Stimulated activated CD8-positive, alpha-beta memory T cell treated with anti-CD3 and anti-CD28 coated beads, Interleukin-7, amount 100 ng/mL, for 24 hours (primary cell): ENCODE measurements around the gene PLK5.
"Not testable (repeated sequence)": the region's sequence is repeated elsewhere in the genome, so short reads cannot be mapped to it uniquely, and the experiment has no call there.

Source experiments
- DNase-seq: peaks from one replicate; pipeline ENCODE4 v3.0.0-alpha.2; 2020; ENCODE audit warnings: low read depth

The PLK5 gene, protein sequence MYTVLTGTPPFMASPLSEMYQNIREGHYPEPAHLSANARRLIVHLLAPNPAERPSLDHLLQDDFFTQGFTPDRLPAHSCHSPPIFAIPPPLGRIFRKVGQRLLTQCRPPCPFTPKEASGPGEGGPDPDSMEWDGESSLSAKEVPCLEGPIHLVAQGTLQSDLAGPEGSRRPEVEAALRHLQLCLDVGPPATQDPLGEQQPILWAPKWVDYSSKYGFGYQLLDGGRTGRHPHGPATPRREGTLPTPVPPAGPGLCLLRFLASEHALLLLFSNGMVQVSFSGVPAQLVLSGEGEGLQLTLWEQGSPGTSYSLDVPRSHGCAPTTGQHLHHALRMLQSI

GRCh38 chr19:1523412-1524286 lies at the start of gene PLK5:
Gene PLK5, plus strand, starts transcription at chr19:1524077. Its CDS starts 2,920 bp downstream, at chr19:1526997.
- no peak for DNase-seq

DNA sequence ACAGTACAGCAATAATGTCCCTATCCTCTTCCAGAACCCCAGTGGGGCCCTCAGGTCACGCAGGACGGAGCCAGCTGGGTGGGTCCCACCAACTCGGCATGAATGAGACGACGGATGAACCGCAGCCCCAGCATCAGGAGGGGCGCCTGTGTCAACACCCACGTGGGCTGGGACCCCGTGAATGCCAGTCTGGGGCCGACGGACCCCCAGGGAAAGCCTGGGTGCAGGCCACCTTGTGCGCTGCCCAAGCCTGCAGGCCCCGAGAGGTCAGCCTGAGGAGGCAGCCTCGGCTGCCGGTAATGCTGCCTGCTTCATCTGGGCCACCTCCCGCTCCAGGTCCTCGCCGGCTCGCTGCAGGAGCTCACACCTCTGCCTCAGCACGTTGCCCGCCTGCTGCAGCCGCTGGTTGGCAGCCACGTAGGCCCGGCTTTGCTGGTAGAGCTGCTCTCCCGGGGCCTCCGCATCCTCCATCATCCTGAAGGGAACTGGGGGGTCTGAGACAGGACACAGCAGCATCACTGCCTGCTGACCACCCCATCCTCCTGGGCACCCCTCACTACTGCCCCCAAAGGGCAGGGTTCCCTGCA lies 49.0 kb upstream of the PLK5 start:
- DNase-seq: no peak

GRCh38 chr19:1475751-1476437 lies 48.0 kb upstream of the PLK5 start:
- DNase-seq: no peak

- DNase-seq: not testable (repeated sequence)
These were observed 46.8 kb upstream of the PLK5 start for GRCh38 chr19:1477056-1477455.

- peak; percentile 86 for DNase-seq
These were observed 44.8 kb upstream of the PLK5 start, which contains the start of gene C19orf25 for GRCh38 chr19:1478934-1479707. Gene C19orf25, minus strand, starts transcription at chr19:1479215. Its CDS starts 312 bp downstream, at chr19:1478903.

- no peak for DNase-seq
These were observed 42.5 kb upstream of the PLK5 start for GRCh38 chr19:1481224-1481892.

GRCh38 chr19:1481893-1482360 lies 42.0 kb upstream of the PLK5 start:
- DNase-seq: no peak

- no peak for DNase-seq
These were observed 41.3 kb upstream of the PLK5 start for GRCh38 chr19:1482361-1483130.

GRCh38 chr19:1483131-1483978 lies 40.5 kb upstream of the PLK5 start:
- DNase-seq: no peak

DNA sequence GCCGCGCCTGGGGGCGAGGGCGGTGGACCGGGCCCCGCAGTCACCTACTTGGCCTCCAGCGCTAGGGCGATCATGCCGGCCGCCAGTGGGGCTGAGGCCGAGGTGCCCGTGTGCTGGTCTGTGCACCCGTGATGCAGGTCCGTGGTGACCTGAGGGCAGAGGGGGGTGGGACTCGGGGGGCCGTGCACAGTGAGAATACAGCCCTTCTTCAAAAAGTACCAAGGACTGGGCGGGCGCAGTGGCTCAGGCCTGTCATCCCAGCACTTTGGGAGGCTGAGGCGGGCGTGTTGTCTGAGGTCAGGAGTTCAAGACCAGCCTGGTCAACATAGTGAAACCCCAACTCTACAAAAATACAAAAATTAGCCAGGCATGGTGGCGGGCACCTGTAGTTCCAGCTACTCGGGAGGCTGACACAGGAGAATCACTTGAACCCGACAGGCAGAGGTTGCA lies 39.9 kb upstream of the PLK5 start:
- DNase-seq: no peak

DNA sequence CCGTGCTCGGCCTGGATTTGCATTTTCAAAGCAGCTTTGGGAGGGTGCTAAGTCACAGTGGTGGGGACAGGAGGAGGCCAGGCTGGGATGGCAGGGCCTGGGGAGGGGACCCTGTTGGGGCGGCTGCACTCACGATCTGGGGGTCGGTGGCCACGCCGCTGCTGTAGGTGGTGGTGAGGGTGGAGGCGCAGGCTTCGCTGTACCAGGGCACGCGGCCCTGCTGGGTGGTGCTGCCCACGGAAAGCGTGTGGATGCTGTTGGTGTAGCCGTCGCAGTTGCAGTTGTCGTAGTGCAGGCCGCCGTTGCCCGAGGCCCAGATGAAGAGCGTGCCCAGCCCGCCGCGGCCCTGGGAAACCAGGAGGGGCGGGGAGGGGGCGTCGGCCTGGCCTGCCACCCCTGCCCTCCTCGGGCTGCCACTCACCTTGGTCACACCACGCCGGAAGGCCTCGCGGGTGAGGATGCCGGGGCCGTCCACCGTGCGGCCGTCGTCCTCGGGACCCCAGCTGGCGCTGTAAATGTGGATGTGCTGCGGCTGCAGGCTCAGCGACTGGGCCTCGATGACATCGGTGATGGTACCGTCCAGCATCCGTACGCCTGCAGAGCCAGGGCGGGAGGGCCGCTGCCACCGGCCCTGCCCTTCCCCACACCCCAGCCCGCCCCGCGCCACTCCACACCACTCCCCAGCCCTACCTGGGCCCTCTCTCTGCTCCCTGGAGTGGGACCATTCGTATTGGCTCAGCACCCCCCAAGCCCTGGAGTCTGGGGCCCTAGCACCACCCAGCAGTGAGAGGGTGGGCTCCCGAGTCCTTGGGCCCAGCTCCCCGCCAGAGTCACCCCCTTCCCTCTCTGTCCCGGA lies 36.9 kb upstream of the PLK5 start:
- DNase-seq: no peak

DNA sequence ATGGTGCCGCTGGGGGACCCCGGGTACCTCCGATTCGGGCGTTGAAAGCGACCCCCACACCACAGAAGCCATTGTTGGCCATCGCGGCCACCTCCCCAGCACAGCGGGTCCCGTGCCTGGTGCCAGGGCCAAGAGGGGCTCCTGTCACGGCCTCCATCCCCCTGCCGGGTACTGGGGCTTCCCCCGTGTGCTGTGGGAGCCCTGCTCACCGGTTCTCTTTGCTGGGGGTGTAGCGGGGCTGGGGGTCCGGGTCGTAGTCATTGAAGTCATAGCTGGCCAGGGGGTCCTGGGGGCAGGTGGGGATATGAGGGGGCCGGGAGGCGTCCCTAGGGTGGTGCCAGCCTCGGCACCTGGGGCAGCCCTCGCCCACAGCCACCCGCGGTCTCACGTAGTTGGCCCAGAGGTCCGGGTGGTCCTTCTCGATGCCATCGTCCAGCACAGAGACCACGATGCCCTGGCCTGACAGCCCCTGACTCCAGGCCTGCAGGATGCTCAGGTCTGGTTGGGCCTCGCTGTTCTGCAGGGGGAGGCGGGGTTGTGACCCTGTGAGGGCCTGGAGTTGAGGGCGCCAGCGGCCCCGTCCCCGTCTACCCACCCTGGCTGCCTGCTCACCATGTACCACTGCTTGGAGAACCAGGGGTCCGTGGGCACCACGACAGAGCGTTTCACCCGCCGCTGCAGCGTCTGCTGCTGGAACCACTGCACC lies 36.1 kb upstream of the PLK5 start:
- DNase-seq: no peak

- DNase-seq: no peak
These were observed 35.6 kb upstream of the PLK5 start for GRCh38 chr19:1488282-1488601.

- DNase-seq: no peak
These were observed 34.2 kb upstream of the PLK5 start for GRCh38 chr19:1489463-1490310.

DNA sequence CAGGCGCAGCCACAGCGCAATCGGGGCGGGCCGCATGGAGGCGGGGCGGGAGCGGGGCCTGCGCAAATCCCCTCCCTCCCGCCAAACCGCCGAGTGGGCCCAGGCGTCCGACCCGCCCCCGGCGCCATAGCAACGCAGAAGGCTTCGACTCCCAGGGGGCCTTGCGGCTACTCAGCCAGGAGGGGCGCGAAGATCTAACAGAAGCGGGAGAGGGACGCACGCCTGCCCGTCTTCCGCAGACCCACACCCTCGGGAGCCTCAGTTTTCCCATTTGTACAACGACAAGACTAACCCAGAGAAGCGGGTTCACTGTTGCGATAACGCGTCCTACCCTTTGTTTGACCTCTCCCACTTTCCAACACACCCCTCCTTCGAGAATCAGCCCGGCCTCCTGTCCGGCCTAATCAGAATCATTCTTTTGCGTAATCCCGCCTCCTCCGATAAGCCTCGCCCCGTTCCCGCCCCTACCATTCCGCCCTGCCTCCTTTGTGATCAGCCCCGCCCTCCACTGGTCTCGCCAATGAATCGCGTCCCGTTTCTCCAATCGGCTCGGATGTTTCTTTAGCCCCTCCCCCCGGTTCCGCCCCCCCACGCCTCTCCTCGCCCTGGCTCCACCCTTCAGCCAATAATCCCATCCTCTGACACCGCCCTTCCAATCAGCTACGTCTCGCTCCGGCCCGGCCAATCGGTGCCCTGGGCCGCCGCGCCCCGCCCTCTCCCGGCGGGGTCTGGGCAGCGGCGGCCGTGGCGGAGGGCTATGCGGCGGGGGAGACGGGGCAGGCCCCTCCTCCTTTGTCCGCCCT lies 33.4 kb upstream of the PLK5 start, which contains the start of gene PCSK4:
Gene PCSK4 (minus strand): TSS at position 40 of the 803 bp plus-strand sequence. CDS start 4 bp downstream, at position 36.
- DNase-seq: peak; percentile 96
